Activated CD8-positive, alpha-beta T cell treated with anti-CD3 and anti-CD28 coated beads for 36 hours (primary cell): ENCODE data around the gene MYO1A. TPM values are rescaled to one million over a fixed set of nuclear protein-coding genes. Genes with fewer than 3 reads are reported as not detected.

Experiments used
- ATAC-seq: fragments of 200-7000 bp; cut with Tn5 transposase; one replicate; pipeline ENCODE4 v1.10.0; 2021; ENCODE audit warnings: mild to moderate bottlenecking, moderate library complexity
- CTCF ChIA-PET: fragments of 350-600 bp; sonication (Branson Sonifier 250); formaldehyde crosslinking; loops from one replicate; lab custom pipeline; 2021; ENCODE audit warnings: antibody characterized with exemption; lab: Charles Lee
- POLR2A ChIA-PET: fragments of 350-600 bp; sonication (Branson Sonifier 250); formaldehyde crosslinking; loops from one replicate; lab custom pipeline; 2021; ENCODE audit warnings: antibody characterized with exemption; lab: Charles Lee
- DNase-seq: peaks from one replicate; pipeline ENCODE4 v3.0.0-alpha.2; 2020
- H3K27ac Mint-ChIP-seq: one replicate; pipeline ENCODE4 v1.8.0; 2021; ENCODE audit warnings: mild to moderate bottlenecking, mixed read lengths
- H3K27me3 Mint-ChIP-seq: one replicate; pipeline ENCODE4 v1.8.0; 2021; ENCODE audit warnings: mixed read lengths
- H3K36me3 Mint-ChIP-seq: one replicate; pipeline ENCODE4 v1.8.0; 2021; ENCODE audit warnings: low read depth, mixed read lengths
- H3K4me1 Mint-ChIP-seq: one replicate; pipeline ENCODE4 v1.8.0; 2021; ENCODE audit warnings: low read depth, mixed read lengths
- H3K4me3 Mint-ChIP-seq: one replicate; pipeline ENCODE4 v1.8.0; 2021; ENCODE audit warnings: mild to moderate bottlenecking, moderate library complexity, mixed read lengths
- H3K9me3 Mint-ChIP-seq: one replicate; pipeline ENCODE4 v1.8.0; 2021; ENCODE audit warnings: mixed read lengths
- intact Hi-C: fragments of 100-400 bp; cut with micrococcal nuclease; formaldehyde crosslinking; loops from one replicate; pipeline ENCODE4 v1.10.0; 2022
- total RNA-seq, 2 experiments: library from RNA; stranded (reverse); gene quantifications; one replicate each; pipeline ENCODE4 v1.2.3, GENCODE V29; 2021
- TF ChIP-seq, protein P1 (sequence below): fragments of 200-600 bp; IDR thresholded peaks from one replicate; pipeline ENCODE4 v1.8.0; 2022; ENCODE audit warnings: antibody characterized with exemption, mild to moderate bottlenecking

Gene MYO1A
- total RNA-seq, 2 experiments from 2014 or later = 2.1 to 2.6 TPM

DNA sequence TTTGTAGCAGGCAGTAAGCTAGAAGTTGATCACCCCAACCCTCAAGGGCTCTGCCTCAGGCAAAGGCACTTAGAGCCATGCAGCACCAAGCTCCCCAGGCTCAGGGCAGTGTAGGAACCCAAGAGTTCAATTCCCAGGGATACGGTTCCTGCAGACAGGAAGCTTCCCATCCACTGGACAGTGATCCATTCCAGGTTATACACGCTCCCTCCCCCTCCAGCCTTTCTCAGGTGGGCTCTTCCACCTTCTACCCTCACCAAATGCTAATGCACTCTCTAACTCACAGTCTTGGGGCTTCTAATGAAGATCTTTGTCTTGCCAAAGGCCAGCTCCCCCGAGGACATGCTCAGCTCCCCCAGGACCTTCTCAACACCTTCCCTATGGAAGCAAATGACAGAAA is 12.7 kb downstream of the MYO1A start:
- no peak for ATAC-seq
- intact Hi-C loops = no loop called here
- CTCF ChIA-PET = interaction anchor here (0.8 to 1.7 kb wide), 5 partner anchors 11 to 75 kb away, joined by 3 to 5 read pairs (median 5); no protein-coding TSS in a partner anchor
- no peaks in the 10 kb centered on the region for H3K4me1 Mint-ChIP-seq
- no peaks in the 10 kb centered on the region for H3K9me3 Mint-ChIP-seq
- DNase-seq = no peak
- POLR2A ChIA-PET = interaction anchor here (0.8 to 4.8 kb wide), 5 partner anchors 10 to 26 kb away, joined by 3 to 21 read pairs (median 4); partner anchors contain the start of gene MYO1A
- H3K36me3 Mint-ChIP-seq = no peaks in the 10 kb centered on the region
- H3K27me3 Mint-ChIP-seq = peaks cover 2% of the 10 kb centered on the region
- H3K27ac Mint-ChIP-seq = no peak overlapping the region
- TF ChIP-seq, protein P1, sequence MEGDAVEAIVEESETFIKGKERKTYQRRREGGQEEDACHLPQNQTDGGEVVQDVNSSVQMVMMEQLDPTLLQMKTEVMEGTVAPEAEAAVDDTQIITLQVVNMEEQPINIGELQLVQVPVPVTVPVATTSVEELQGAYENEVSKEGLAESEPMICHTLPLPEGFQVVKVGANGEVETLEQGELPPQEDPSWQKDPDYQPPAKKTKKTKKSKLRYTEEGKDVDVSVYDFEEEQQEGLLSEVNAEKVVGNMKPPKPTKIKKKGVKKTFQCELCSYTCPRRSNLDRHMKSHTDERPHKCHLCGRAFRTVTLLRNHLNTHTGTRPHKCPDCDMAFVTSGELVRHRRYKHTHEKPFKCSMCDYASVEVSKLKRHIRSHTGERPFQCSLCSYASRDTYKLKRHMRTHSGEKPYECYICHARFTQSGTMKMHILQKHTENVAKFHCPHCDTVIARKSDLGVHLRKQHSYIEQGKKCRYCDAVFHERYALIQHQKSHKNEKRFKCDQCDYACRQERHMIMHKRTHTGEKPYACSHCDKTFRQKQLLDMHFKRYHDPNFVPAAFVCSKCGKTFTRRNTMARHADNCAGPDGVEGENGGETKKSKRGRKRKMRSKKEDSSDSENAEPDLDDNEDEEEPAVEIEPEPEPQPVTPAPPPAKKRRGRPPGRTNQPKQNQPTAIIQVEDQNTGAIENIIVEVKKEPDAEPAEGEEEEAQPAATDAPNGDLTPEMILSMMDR = no peak
- H3K4me3 Mint-ChIP-seq = no peak overlapping the region

DNA sequence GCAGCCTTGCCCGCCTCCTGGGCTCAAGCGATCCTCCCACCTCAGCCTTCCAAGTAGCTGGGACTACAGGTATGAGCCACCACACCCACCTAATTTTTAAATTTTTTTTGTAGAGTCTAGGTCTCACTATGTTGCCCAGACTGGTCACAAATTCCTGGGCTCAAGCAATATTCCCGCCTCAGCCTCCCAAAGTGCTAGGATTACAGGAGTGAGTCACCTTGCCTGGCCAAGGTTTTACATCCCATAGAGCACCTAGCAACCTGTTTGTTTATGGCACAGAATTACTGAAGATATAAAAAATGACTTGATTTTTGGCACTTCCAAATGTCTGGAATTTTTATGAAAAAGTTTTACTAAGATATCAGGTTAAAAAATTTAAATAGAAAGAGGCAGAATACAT is 16.5 kb downstream of the MYO1A start:
- Mint-ChIP-seq H3K4me1 (peaks cover 17% of the 10 kb centered on the region), H3K4me3 (no peak overlapping the region), H3K27me3 (no peaks in the 10 kb centered on the region), H3K27ac (no peak overlapping the region), H3K36me3 (no peaks in the 10 kb centered on the region), H3K9me3 (no peaks in the 10 kb centered on the region)
- CTCF ChIA-PET = interaction anchor here (1.1 to 3.2 kb wide), 6 partner anchors 10 to 46 kb away, joined by 3 to 22 read pairs (median 4); partner anchors contain the start of gene ZBTB39
- DNase-seq (no peak), ATAC-seq (no peak)
- intact Hi-C loops = no loop called here
- TF ChIP-seq, protein P1 = no peak
- POLR2A ChIA-PET = interaction anchor here (0.9 kb wide), 1 partner anchor 15 kb away, joined by 4 read pairs; no protein-coding TSS in a partner anchor

DNA sequence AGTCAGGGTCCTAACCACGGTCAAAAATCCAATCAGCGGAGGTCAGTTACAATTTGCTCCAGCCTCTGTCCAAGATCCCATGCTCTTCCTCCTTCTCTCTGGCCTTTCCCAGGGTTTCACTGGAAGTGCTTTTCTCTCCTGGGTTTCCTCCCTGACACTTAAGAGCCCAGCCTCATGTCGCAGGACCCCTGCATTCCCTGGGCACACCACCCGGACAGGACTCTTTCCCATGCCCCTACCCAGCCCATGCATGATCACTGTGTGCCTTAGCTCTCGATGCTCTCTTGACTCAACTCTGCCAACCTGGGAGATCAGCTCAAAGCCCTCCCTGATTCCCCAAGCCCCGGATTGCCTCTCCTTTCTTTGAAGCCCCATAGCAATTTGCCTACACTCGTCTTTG is 18.1 kb downstream of the MYO1A start:
- CTCF ChIA-PET = interaction anchor here (0.8 to 3.2 kb wide), 18 partner anchors 9 to 193 kb away, joined by 3 to 22 read pairs (median 5); partner anchors contain the start of genes NEMP1, STAT6, TAC3 and ZBTB39
- H3K4me3 Mint-ChIP-seq = no peak overlapping the region

DNA sequence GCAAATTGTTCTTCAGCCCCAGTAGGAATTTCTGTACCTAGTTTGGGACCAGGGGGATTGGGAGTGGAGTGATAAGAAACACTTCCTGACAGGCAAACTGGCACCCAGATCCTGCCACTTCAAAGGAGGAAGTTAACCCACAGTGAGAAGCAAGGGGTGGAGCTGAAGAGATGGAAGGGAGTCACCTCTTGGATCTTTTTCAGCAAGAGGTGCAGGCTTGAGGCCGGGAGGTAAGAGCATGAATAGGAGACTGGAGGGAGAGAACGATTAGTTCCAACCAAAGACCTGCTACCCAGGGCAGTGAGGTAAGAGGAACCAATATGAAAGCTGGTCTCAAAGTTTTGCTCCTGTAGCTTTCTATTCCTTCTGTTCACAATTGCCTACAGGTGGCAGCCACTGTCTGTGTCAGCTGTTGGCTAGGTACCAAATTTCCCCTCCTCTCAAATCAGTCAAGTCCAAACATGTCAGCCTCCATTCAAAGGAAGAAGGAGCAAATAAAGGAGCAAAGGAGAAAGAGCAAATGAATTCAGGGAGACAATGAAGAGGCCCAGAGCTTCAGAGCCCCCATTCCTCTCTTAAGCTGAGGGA is 18.7 kb downstream of the MYO1A start:
- intact Hi-C loops = no loop called here
- no peak overlapping the region for H3K4me3 Mint-ChIP-seq
- no peaks in the 10 kb centered on the region for H3K27me3 Mint-ChIP-seq

More for the DNA sequence above, 18.1 kb downstream of the MYO1A start:
- TF ChIP-seq, protein P1 = no peak
- ATAC-seq (no peak), DNase-seq (no peak)
- no peaks in the 10 kb centered on the region for H3K9me3 Mint-ChIP-seq
- H3K27ac Mint-ChIP-seq = peak overlapping the region; percentile 1
- POLR2A ChIA-PET = interaction anchor here (0.5 to 1.6 kb wide), 6 partner anchors 11 to 47 kb away, joined by 3 to 8 read pairs (median 4); partner anchors contain the start of gene TAC3
- no peaks in the 10 kb centered on the region for H3K36me3 Mint-ChIP-seq
- intact Hi-C loops = no loop called here
- no peaks in the 10 kb centered on the region for H3K27me3 Mint-ChIP-seq
- H3K4me1 Mint-ChIP-seq = peaks cover 33% of the 10 kb centered on the region

More for the DNA sequence above, 18.7 kb downstream of the MYO1A start:
- POLR2A ChIA-PET = interaction anchor here (0.5 to 1.6 kb wide), 8 partner anchors 11 to 48 kb away, joined by 3 to 8 read pairs (median 4); partner anchors contain the start of gene TAC3
- Mint-ChIP-seq H3K9me3 (no peaks in the 10 kb centered on the region), H3K4me1 (peaks cover 39% of the 10 kb centered on the region), H3K27ac (peak overlapping the region; percentile 26), H3K36me3 (no peaks in the 10 kb centered on the region)
- peak; percentile 42 for ATAC-seq
- CTCF ChIA-PET = interaction anchor here (0.8 to 3.2 kb wide), 14 partner anchors 10 to 193 kb away, joined by 3 to 22 read pairs (median 6); partner anchors contain the start of genes NEMP1 and ZBTB39
- TF ChIP-seq, protein P1 = no peak
- peak; percentile 39 for DNase-seq
